NCI-H1092 (cell line): Measurements from ENCODE around the gene CCNQ.

ENCODE experiments used
- DNase-seq: peaks from one replicate; lab custom pipeline; 2025; lab: John Stamatoyannopoulos, UW

The CCNQ gene

DNA sequence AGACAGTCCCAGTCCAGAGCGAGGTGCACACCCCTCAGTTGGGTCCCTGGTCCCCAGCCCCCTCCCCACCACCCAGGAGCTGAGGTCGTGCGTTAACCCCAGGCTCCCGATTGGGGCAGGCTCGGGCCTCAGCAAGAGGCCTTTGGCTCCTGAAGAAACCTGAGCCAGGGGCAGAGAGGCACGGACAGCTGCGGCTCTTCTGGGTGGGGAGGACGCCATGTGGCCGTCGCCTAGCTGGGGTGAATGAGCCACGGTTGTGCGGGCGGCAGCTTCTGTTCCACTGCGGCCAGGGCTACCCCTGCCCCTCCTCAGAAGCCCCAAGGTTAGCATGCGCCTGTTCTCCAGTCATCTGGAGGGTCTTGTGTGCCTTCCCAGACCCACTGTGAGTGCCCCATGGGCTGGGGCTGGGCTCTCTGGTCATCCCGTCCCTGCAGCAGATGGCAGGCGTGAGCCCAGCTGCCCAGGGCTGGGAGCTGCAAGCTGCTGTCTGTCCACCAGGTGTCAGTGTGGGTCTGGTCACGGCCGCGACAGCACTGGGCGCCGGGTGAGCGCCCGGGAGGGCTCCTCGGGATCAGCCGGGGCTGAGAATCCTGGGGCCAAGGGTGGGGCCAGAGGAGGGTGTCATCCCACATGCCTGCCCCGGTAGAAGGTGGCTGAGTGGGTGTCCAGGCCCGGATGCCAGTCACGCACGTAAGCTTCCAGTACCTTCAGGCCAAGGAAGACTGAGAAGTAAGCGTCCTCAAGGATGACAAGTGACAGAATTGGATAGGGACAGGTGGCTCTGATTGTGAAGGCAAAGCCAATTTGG lies 59.6 kb downstream of the CCNQ start:
- DNase-seq, result peak; percentile 40

DNA sequence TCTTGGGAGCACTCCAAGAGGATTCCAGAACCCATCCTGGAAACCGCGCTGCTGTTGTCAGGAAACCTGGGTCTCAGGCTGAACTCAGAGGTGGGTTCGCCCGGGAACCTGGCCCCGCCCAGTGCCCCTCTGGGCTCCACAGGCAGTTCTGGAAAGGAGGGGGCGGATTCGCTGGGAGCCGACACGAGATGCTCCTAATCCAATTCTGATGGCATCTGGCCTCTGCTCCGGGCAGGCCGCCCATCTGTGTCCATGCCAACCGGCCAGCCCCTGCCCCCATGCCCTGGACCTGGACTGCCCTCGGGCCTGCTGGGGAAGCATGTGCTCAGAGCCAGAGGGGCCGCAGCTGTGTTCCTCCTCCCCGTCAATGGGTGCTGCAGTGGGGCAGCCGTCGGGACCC lies 60.5 kb downstream of the CCNQ start:
- DNase-seq, result no peak
